GM19328 (cell line): ENCODE results near the gene TMEM238L.
"Not testable (repeated sequence)": the region's sequence is repeated elsewhere in the genome, so short reads cannot be mapped to it uniquely, and the experiment has no call there.

ENCODE experiments used
- ATAC-seq: cut with Tn5 transposase; IDR thresholded peaks from one replicate; pipeline ENCODE4 v1.9.1; 2021; ENCODE audit warnings: mild to moderate bottlenecking, moderate library complexity; ENCODE audit not compliant: unreplicated experiment

The TMEM238L gene, protein sequence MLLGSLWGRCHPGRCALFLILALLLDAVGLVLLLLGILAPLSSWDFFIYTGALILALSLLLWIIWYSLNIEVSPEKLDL

DNA sequence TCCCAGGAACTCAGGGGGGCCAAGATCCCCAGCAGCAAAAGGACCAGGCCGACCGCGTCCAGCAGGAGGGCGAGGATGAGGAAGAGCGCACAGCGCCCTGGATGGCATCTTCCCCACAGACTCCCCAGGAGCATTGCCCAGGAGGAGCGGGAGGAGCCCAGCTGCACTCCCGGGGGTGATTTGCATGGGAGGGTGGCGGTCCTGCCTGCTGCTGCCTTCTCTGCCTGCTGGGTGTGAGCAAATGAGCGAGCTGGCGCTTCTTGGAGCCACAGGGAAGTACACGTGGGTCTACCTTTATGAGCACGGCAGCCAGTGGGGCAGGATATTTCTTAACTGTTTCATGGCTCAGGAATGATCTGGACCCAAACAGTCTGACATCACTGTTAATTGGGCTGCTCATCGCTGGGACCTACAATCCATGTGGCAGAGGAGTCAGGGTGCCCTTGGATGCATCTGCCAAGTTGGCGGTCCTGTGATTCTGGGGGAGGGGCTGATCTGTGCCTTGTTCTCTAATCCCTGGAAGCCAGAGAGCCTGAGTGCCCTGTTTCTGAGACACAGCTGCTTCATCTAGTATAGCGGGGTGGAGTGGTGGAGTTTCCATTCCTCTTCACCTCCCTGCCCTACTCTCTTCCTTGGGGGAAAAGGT is at the start of gene TMEM238L:
TMEM238L (minus strand) TSS at position 270 of the 646 bp plus-strand sequence; CDS start at position 134, 136 bp downstream.
- ATAC-seq, result no peak

DNA sequence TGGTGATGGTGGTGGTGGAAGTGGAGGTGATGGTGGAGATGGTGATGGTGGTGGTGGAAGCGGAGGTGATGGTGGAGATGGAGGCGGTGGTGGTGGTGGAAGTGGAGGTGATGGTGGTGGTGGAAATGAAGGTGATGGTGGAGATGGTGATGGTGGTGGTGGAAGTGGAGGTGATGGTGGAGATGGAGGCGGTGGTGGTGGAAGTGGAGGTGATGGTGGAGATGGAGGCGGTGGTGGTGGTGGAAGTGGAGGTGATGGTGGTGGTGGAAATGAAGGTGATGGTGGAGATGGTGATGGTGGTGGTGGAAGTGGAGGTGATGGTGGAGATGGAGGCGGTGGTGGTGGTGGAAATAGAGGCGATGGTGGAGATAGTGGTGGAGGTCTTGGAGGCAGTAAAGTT is 42.7 kb upstream of the TMEM238L start:
- ATAC-seq, result not testable (repeated sequence)

DNA sequence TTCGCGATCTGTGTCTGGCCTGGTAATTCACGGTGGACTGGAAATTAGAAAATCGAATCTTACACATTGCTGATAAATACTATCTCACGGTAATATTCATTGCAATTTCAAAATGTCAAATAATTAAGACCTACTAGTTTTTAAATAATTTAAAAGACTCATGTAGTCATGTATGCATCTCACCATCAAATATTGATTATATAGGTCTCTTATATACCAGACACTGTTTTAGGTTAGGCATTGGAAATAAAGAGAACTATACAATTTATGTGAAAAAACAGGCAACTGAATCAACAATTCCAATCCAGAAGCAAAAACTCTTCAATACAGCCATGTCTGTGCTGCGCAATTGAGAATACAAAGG is 41.5 kb upstream of the TMEM238L start:
- ATAC-seq, result no peak

DNA sequence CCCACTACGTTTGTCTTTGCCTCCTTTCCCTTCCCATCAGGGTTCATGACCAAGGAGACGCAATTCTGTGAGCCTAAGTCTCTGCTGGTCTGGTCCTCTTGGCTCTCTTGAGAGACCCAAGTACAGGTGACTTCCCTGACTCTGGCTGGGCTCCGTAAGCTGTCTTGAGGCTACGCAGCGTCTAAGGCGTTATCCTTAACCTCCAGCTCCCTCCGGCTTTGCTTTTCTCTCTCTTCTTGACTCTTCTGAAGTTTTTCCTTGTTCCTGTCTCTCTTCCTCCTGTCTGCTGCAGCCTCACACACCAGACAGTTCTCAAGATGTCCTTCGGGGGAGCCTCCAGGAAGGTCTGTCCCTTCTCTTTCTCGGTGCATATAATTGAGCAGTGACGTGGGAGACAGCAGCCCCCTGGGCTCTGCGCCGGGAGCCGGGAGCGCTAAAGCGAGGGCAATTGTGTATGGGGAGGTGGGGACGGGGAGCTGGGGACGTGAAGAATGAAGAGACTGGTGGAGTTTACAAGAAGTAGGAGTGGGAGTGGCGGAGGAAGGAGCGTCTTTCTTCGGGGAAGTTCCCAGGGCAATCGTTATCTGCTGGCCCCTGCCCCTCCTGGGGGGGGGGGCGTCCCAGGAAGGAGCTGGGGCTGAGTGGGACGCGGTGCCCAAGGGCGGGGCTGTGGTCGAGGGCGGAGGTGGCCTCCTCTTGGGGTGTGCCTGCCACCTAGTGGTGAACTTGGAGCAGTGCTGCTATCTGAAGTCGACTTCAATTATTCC is 40.9 kb upstream of the TMEM238L start:
- ATAC-seq, result peak; percentile 69

DNA sequence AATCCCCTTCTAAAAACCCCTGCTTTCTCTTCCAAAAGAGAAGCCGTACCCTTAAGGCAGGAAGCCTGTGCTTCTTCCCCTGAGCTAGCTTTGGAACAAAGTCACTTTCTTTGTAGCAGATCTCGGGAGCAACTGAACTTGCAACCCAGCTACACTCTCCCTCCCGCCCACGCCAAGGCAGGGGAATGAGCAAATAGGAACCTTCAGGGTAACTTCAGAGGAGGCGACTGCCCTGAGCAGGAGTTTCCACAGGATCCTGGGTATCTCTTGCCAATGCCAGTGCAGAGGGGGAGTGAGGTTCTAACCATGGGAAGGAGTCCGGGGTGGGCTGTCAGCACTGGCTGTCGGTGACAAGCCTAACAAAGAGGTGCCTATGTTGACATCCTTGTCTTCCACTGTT is 39.9 kb upstream of the TMEM238L start:
- no peak for ATAC-seq

DNA sequence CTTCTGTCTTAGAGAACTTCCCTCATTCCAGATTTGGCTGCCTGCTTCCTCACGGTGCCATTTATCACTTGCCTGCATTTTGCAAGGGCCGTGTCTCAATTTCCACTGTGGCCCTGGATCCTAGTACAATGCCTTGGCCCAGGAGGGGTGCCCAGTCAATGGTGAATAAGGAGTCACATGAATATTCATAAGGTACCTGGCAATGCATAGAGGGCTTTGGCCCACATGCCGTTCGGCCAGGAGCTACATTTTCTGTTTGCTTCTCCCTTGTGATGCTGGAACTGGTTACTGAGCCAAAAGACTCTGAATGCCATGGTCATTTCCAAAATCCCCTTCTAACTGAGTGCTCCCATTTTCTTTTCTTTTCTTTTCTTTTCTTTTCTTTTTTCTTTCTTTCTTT is 38.8 kb upstream of the TMEM238L start:
- ATAC-seq, result no peak

DNA sequence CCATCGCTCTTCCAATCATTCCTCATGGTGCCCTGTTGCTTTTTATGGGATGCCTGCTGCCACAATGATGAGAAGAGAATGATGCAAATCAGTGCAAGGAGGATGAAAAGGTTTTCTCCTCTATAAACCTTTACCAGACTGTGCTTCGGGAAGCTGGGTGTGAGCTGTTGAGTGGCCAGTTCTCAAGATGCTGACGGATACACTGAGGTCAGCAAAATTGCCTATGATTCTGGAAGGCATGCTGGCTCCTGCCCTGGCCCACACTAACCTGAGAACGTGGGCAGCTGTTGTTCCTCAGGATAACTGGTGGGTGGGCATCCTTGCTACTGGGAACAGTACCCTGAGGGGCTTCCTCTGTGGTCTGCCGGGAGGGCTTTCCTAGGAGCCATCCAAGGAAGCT is 34.8 kb upstream of the TMEM238L start:
- ATAC-seq, result no peak

DNA sequence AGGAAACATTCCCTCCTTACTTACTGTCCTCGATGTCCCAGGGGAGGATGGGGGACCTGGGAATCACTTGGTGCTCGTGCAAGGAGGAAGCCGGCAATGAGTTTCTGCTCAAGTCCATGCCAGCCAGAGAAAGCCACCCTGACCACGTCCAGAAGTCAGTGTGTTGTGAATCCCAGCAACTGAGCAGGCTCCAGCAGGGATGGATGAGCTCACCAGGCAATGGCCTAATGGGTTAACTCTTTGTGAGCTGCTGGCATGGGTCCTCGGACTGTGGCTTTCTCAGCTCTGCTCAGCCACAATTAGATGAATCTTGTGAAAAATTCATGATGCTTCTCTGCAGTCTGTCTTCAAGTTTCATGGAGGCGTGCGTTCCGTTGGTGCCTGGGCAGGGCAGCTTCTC is 34.0 kb upstream of the TMEM238L start, which contains the start of gene PIRT:
PIRT (minus strand) TSS at position 167 of the 400 bp plus-strand sequence. CDS start 12,442 bp downstream, outside the sequence.
- no peak for ATAC-seq

DNA sequence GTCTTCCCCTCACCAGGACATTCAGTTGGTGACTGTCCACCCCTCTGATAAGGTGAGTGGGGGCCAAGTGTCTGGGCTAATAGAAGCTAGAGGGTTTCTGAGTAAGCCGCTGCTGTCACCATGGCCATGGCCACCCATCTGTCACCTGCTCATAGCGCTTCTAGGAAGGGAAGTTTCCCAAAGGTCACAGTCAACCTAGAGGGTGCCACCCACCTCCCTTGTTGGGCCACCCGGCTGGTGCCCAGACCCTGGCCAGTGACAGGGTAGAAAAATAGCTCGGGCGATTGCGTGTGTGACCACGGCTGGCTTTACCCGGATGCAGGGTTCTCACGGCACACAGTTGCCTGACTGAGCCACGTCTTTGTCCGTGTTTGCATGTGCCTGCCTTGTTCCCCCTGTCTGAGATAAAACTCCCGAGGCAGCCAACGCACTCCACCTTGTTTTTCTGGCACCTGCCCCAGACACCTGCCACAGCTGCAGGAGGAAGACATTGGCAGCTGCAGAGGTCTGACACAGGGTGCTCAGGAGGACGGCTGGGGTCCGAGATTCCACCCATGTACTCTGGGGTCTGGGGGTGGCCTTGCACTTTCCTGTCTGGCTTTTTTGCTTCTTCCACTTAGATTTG is 33.2 kb upstream of the TMEM238L start:
- no peak for ATAC-seq

DNA sequence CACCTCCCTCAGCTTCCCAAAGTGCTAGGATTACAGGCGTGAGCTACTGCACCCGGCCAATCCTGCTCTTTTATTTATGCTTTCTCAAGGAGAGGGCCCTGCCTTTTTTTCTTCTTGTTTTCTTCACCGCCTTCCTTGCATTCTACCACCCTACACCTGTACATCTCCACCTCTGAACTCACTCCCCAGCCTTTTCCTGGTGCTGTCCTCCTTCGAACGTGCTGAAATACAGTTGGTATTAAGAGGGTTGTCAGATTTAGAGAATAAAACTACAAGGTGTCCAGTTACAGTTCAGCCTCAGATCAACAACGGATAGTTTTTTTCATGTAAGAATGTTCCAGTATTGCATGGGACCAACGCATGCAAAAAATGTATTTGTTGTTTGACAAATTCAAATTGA is 32.2 kb upstream of the TMEM238L start:
- ATAC-seq, result no peak

DNA sequence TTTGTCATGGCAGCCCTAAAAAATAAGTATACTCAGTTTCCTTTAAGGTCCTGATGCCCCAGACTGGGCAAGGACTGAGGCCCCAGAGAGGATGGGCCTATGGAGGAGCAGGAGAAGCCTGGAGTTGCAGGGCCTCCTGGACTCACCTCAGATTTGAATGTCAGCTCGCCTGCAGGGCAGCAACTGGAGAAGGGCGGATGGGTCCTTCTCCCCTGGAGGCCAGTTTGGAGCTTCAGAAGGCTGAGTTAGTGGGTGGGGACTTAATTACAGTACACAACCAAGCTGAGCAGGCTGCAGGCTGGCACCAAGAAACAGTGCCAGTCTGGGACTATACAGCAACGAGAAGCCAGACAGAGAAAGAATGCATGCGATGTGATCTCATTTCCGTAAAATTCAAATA is 27.8 kb upstream of the TMEM238L start:
- ATAC-seq, result no peak

DNA sequence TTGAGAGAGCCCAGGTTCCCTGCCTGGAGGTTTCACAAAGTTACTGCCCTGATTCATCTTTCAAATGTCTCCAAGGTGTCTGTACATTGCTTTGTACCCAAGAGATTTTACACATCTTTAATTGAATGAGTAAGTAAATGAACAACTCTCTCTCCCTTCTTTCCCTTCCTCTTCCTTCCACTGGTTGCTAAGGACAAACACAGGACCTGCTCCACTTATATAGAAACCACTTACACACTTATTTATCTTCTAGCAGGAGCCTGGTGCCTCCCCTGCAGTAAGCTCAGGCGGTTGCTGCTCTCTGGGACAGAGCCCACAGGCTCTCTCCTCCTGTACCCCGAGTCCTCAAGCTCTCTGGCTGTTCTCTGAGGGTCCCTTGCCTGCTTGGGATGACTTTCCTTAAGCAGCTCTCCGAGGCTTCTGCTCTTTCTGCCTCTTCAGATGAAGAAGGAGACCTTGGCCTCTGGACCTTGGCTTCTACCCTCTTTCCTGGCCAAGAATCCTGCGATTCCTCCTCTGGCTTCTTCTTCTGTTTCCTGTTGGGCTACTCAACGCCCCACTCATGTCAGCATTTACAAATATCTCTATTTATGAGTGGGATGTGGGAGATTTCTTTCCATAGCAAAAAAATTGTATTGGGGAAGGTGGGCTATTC is 24.1 kb upstream of the TMEM238L start:
- ATAC-seq, result no peak

DNA sequence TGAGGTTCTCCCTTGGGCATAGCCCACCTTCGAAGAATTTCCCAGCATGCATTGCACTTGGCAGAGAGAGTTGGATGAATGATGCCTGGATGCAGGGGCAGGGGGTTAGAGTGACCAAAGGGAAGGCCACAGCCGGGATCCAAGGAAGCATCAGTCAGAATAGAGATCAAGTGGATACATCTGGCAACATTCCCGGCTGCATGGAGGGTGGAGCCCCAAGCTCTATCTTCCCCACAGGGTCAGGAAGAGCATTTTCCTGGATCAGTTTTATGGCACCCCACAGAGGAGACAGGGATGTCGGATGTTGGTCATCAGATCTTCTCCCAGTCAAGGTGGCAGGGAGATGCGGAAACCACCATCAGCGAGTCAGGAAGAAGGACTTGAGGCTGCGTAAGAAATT is 21.0 kb upstream of the TMEM238L start:
- ATAC-seq, result no peak

DNA sequence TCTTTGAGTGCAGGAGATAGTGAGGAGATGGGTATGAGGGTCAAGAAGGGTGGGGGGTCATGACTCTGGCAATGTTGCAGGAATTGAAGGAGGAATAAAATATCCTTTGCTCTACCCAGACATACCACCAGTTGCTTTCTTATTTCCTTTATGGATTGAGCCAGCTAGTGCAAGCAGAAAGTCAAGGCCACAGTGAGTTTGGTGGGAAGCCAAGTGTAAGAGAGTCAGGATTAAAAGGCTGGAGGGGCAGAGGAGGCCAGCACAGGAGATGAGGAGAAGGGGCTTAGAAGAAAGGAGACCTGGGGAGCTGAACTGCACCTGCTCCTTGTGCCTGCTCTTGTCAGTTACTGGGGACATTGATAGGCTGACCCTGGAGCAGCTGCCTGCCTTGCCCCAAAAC is 17.9 kb upstream of the TMEM238L start:
- ATAC-seq, result no peak

DNA sequence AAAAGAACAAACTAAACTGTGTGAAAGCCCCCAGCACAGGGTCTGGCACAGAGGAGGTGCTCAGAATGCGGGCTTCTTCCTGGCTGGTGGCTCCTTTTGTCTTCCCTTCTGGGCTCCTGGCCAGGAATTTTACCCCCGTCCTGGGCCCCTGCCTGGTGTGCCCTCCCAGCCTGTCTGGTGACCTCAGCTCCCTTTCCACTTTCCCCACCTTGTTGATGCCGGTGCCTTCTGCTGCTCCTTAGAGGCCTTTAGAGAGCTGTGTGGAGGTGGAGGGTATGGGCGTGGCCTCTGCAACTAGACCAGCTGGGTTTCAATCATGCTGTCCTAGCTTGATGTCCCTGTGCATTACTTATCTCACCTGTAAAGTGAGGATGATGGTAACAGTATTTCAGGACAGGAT is 17.2 kb upstream of the TMEM238L start:
- ATAC-seq, result no peak

DNA sequence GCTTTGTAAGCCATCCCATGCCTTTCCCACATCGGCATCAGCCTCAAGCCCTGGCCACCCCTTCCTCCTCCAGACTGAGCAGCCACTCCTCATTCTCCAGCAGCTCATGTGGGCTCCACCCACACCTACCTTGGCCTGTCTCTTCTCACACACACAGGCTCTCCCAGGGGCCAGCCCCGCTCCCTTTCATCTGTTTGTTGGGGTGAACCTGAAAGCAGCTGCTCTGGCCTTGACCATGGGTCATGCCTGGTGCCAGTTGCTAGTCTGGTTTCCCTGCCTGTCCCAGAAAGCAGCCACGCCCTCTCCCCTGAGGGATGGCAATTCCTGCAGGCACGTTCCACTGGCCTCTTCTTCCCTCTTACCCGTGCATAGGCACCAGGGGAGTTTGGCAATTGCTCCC is 11.4 kb upstream of the TMEM238L start:
- no peak for ATAC-seq

DNA sequence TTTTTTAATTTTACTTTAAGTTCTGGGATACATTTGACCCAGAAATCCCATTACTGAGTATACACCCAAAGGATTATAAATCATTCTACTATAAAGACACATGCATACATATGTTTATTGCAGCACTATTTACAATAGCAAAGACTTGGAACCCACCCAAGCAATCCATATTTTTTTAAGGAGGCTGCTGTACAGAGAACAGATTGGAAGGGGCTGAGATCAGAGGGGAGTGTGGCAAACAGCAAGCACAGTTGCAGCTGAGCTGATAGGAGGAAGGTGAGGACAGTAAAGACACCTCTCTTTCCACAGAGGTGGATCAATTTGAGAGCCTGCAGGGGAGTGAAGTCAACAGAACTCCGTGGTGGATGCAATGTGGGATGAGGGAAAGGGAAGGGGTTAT is 10.2 kb upstream of the TMEM238L start:
- no peak for ATAC-seq

DNA sequence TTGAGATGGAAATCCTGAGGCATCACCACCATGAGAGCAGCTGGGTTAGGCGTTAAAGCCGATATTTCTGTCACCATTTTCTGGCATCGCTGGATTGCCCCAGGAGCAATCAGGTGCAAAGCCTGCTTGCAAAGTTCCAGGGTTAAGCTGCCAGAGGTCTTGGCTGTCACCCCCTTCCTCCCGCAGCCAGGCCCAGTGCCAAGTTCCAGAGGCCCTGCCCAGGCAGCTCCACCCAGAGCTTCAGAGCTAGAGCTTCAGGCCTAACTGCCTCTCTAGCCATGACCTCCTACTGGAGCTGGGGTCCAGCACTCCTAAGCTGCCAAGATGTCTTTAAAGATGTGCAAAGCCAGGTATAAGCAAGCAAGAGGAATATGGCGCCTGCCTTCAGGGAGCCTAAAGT is 8.8 kb upstream of the TMEM238L start:
- ATAC-seq, result no peak

DNA sequence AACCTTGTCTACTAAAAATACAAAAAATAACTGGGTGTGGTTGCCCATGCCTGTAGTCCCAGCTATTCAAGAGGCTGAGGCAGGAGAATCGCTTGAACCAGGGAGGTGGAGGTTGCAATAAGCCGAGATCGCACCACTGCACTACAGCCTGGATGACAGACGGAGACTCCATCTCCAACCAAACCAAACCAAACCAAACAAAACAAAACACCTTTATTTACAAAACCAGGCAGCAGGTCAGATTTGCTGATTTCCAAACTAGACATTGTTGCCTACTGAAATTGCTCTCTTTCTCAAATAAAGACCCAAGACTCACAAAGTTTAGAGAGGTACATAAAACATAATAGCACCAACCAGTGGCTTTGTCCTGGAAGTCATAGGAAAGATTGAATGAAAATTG is 5.7 kb upstream of the TMEM238L start:
- no peak for ATAC-seq

DNA sequence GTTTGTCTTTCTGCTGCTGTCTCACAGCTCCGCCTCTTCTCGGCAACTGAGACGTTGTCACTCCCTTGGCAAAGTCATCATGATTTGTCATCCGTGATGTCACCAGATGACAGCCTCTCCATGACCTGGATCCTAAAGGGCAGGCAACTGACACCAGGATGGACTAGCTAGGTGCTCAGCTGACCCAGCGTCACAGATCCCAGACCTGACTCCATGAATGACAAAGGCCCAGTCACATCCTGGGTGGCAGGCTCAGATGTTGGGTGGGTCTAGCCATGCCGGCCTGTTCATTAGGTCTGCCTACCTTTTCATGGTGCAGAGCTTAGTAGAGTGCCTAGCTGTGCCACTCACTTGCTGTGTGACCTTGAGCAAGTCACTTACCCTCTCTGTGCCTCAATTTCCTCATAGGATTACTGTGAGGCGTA is 3.8 kb upstream of the TMEM238L start:
- ATAC-seq, result no peak

DNA sequence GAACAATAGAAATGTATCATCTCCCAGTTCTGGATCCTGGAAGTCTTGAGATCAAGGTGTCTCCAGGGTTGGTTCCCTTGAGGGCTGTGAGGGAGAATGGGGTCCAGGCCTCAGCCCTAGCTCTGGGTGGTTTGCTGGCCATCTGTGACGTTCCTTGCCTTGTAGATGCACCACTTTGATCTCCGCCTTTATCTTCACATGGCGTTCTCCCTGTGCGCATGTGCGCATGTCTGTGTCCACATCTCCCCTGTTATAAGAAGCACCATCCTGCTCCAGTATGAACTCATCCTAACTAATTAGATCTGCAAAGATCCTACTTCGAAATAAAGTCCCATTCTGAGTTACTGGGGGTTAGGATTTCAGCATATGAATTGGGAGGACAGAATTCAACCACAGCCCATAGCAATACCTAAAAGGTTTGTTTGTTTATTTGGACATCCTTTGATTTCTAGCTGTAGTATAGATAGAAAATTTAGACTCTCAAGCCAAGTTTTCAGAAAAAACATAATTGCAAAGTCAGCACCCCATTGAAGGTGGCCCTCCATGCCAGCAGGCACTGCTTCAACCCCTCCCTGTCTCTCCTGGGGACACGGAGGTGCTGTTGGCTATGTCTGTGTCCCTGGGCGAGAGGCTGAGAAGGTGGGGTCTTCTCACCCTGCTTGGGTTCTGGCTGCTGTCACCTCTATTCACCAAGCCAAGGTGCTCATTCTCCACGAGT is 2.8 kb upstream of the TMEM238L start:
- no peak for ATAC-seq
